Colonic mucosa (tissue), 4 donors: ENCODE results near the gene GALR3. TPM values are rescaled to one million over a fixed set of nuclear protein-coding genes. Genes with fewer than 3 reads are reported as not detected.

Experiments used
- DNase-seq: peaks from one replicate; pipeline ENCODE4 v3.0.0-alpha.2; 2020
- H3K27ac ChIP-seq: fragments of 200-600 bp; one replicate; pipeline ENCODE4 v1.8.0; 2021
- H3K27me3 ChIP-seq: fragments of 200-600 bp; one replicate; pipeline ENCODE4 v1.8.0; 2021
- H3K36me3 ChIP-seq: fragments of 200-600 bp; one replicate; pipeline ENCODE4 v1.8.0; 2021
- H3K4me1 ChIP-seq: fragments of 200-600 bp; one replicate; pipeline ENCODE4 v1.8.0; 2021; ENCODE audit warnings: mild to moderate bottlenecking
- H3K4me3 ChIP-seq: fragments of 200-600 bp; one replicate; pipeline ENCODE4 v1.8.0; 2021
- H3K9ac ChIP-seq, 2 donors: one replicate each; pipeline ENCODE4 v1.7.0; 2013; ENCODE audit warnings: control low read depth in 2 of 2, low read depth in 2 of 2, low read length in 2 of 2
- H3K9me3 ChIP-seq: fragments of 200-600 bp; one replicate; pipeline ENCODE4 v1.8.0; 2021
- CTCF ChIP-seq: fragments of 200-600 bp; IDR thresholded peaks from one replicate; pipeline ENCODE4 v1.8.0; 2022; ENCODE audit warnings: antibody characterized with exemption, mild to moderate bottlenecking
- intact Hi-C: fragments of 100-400 bp; cut with DNase I; formaldehyde crosslinking; loops from one replicate; pipeline ENCODE4 v1.14.1; 2022
- total RNA-seq, 2 donors: library from RNA; stranded (reverse); fragmentation: NEBNext Ultra II Directional in 1 of 2; extraction: Animal tissue kit (Norgen Biotek cat#: 25700) in 1 of 2; gene quantifications; one replicate each; pipeline ENCODE4 v1.2.1, GENCODE V29; 2021
- donor health status: healthy.
- donor health status: DM: no; HTN: no; CAD: no.
- donor health status: DM: no; HTN: no; CAD: no.

The GALR3 gene
- total RNA-seq, 2 donors from 2014 or later: 0.74 TPM; not detected in 1

GRCh38 chr22:37801946-37802309 lies 21.3 kb upstream of the GALR3 start:
- H3K4me1 ChIP-seq: no peaks in the 10 kb centered on the region
- no peak for TF ChIP-seq CTCF
- no peaks in the 10 kb centered on the region for H3K9me3 ChIP-seq
- intact Hi-C loops: no loop called here
- H3K27ac ChIP-seq: peak overlapping the region; percentile 45
- peak; percentile 52 for DNase-seq
- H3K27me3 ChIP-seq: no peaks in the 10 kb centered on the region
- peak overlapping the region; percentile 80 to 85 for H3K9ac ChIP-seq
- peak overlapping the region; percentile 48 for H3K4me3 ChIP-seq
- no peaks in the 10 kb centered on the region for H3K36me3 ChIP-seq

- intact Hi-C loops: no loop called here
- H3K27ac ChIP-seq: peak overlapping the region; percentile 45
- peak overlapping the region; percentile 48 for H3K4me3 ChIP-seq
- H3K9ac ChIP-seq: peak overlapping the region; percentile 80 to 85
- H3K9me3 ChIP-seq: no peaks in the 10 kb centered on the region
- DNase-seq: peak; percentile 70
- no peaks in the 10 kb centered on the region for H3K4me1 ChIP-seq
- H3K27me3 ChIP-seq: no peaks in the 10 kb centered on the region
- TF ChIP-seq CTCF: no peak
- no peaks in the 10 kb centered on the region for H3K36me3 ChIP-seq
Measured at GRCh38 chr22:37802310-37803194, 20.6 kb upstream of the GALR3 start.

- intact Hi-C loops: no loop called here
- H3K9ac ChIP-seq: peak overlapping the region in 1 of 2 donors; percentile 85
- TF ChIP-seq CTCF: no peak
- DNase-seq: no peak
- no peaks in the 10 kb centered on the region for H3K27me3 ChIP-seq
- peaks cover 1% of the 10 kb centered on the region for H3K4me1 ChIP-seq
- H3K27ac ChIP-seq: no peak overlapping the region
- peak overlapping the region; percentile 48 for H3K4me3 ChIP-seq
- no peaks in the 10 kb centered on the region for H3K36me3 ChIP-seq
- no peaks in the 10 kb centered on the region for H3K9me3 ChIP-seq
Measured at GRCh38 chr22:37803195-37803638, 20.0 kb upstream of the GALR3 start.

- Histone ChIP-seq H3K9me3 (no peaks in the 10 kb centered on the region), H3K27ac (no peak overlapping the region), H3K27me3 (no peaks in the 10 kb centered on the region), H3K36me3 (no peaks in the 10 kb centered on the region), H3K4me1 (peaks cover 4% of the 10 kb centered on the region), H3K9ac (peak overlapping the region in 1 of 2 donors; percentile 85), H3K4me3 (no peak overlapping the region)
- TF ChIP-seq CTCF: no peak
- DNase-seq: peak; percentile 37
- intact Hi-C loops: no loop called here
Measured at GRCh38 chr22:37803639-37804351, 19.4 kb upstream of the GALR3 start.

- peak overlapping the region; percentile 68 for H3K27ac ChIP-seq
- peak overlapping the region; percentile 85 to 96 for H3K9ac ChIP-seq
- intact Hi-C loops: no loop called here
- no peaks in the 10 kb centered on the region for H3K27me3 ChIP-seq
- peak; percentile 36 for DNase-seq
- TF ChIP-seq CTCF: no peak
- peaks cover 4% of the 10 kb centered on the region for H3K4me1 ChIP-seq
- no peaks in the 10 kb centered on the region for H3K9me3 ChIP-seq
- peak overlapping the region; percentile 60 for H3K4me3 ChIP-seq
- H3K36me3 ChIP-seq: no peaks in the 10 kb centered on the region
Measured at GRCh38 chr22:37804352-37804880, 18.8 kb upstream of the GALR3 start.
